GM12874 (cell line): Measurements from ENCODE around the gene NOXRED1.

Experiments used
- TF ChIP-seq, protein P1 (sequence below): IDR thresholded peaks from 2 replicates; pipeline ENCODE4 v1.5.1; 2011; ENCODE audit warnings: low read depth, mild to moderate bottlenecking, control low read depth, low read length, moderate library complexity; ENCODE audit not compliant: insufficient read depth

The NOXRED1 gene

DNA sequence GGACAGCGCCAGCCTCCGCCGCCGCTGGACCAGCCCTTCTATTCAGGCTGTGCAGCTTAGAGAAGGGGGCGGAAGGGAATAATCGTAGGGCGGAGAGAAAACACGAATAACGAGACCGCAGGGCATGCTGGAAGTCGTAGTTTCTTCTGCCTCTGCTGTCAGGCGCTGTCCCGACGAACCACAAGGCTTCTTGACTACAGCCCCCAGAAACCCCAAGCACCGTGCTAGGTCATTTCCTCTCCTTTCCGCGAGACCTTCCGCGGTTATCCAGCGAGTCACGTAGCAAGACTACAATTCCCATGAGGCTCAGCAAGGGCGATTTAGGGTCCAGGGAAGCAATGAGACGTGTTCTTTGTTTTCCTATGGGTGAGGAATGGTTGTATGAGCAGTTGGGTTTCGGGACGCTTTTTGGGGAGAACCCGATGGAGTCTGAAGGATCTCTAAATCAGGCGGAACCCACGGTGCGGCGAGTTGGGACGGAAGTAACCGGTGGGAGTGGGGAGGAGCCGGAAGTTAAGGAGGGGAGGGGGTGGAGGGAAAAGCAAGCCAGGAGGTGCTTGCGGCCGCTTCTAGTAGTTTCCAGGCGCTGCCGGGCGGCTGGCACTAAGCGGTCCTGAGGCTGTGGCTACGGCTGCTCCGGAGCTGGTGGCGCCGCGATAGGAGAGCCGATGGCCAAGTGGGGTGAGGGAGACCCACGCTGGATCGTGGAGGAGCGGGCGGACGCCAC is 34.4 kb upstream of the NOXRED1 start, which contains the start of the genes AHSA1 and VIPAS39:
AHSA1 (plus strand) TSS at position 572 of the 727 bp plus-strand sequence; CDS start at position 669, 97 bp downstream.
VIPAS39 (minus strand) TSS at position 80 of the 727 bp plus-strand sequence. CDS start 3,499 bp downstream, outside the sequence.
- TF ChIP-seq, protein P1, sequence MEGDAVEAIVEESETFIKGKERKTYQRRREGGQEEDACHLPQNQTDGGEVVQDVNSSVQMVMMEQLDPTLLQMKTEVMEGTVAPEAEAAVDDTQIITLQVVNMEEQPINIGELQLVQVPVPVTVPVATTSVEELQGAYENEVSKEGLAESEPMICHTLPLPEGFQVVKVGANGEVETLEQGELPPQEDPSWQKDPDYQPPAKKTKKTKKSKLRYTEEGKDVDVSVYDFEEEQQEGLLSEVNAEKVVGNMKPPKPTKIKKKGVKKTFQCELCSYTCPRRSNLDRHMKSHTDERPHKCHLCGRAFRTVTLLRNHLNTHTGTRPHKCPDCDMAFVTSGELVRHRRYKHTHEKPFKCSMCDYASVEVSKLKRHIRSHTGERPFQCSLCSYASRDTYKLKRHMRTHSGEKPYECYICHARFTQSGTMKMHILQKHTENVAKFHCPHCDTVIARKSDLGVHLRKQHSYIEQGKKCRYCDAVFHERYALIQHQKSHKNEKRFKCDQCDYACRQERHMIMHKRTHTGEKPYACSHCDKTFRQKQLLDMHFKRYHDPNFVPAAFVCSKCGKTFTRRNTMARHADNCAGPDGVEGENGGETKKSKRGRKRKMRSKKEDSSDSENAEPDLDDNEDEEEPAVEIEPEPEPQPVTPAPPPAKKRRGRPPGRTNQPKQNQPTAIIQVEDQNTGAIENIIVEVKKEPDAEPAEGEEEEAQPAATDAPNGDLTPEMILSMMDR = no peak

DNA sequence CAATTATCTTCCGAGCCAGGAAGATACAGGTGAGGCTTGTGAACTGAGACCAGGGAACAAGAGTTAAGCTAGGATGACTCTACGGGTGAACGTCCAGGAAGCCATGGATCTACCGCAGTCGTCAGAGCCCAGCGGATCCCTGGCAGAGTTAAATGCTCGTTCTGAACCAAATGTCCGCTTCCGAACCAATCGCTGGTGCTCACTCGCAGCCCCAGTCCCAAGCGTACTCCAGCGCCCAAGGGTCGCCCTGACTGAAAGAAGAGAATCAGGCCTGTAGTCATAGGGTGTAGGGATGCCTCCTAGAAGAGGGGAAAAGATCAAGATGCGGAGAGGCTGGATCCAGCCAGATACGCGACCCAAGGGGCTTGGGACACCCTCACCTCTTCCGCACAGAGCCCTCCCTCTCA is 33.8 kb upstream of the NOXRED1 start:
- TF ChIP-seq, protein P1 = no peak

- TF ChIP-seq, protein P1 = no peak
These were observed 32.8 kb upstream of the NOXRED1 start for GRCh38 chr14:77455966-77456640.

DNA sequence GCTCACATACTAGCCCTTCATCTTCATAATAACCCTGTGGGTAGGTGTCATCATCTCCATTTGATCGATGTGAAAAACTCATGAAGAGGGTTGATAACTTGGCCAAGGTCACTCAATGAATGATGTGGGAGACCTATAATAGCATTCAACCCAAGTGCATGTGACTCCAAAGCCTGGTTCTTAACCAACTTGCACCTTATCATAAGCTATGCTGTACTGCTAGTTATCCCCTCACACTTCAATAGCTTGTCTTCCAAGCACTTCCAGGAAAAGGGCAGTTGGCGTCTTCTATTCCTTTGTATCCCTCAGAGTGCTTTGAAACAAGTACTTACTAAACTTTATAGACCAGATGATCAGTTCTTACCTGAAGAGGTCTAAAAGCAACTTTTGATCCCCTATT is 18.9 kb upstream of the NOXRED1 start:
- TF ChIP-seq, protein P1 = no peak

DNA sequence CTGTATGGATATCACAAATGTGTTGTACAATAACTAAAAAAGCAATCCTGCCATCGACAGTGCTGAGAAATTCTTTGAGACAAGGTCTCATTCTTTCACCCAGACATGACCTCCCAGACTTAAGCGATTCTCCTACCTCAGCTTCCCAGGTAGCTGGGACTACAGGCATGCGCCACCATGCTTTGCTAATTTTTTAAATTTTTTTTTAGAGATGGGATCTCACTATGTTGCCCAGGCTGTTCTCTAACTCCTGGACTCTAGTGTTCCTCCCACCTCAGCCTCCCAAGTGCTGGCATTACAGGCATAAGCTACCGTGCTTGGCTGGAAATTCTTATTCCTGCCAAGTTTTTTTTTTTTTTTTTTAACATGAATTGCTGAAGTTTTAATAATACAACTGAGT is 16.5 kb upstream of the NOXRED1 start:
- TF ChIP-seq, protein P1 = no peak

- TF ChIP-seq, protein P1 = no peak
These were observed 15.3 kb upstream of the NOXRED1 start for GRCh38 chr14:77438596-77438995.

GRCh38 chr14:77436042-77436441 is 12.7 kb upstream of the NOXRED1 start:
- TF ChIP-seq, protein P1 = no peak
